Transverse colon (tissue), 4 donors: Measurements from ENCODE around the gene GRIK4. TPM values are rescaled to one million over a fixed set of nuclear protein-coding genes. Genes with fewer than 3 reads are reported as not detected.

Source experiments
- DNase-seq: peaks from one replicate; pipeline ENCODE4 v3.0.0-alpha.2; 2019
- H3K27ac ChIP-seq, 4 donors: fragments of 200-600 bp; sonication (generic); 2 replicates each; pipeline ENCODE4 v1.5.1; 2016 to 2018; ENCODE audit warnings: inconsistent platforms in 4 of 4
- H3K27me3 ChIP-seq: fragments of 200-600 bp; sonication (generic); 2 replicates; pipeline ENCODE4 v1.5.1; 2017; ENCODE audit warnings: inconsistent platforms
- H3K36me3 ChIP-seq, 4 donors: fragments of 200-600 bp; sonication (generic); 2 replicates each; pipeline ENCODE4 v1.5.1; 2017 to 2019; ENCODE audit warnings: inconsistent platforms in 4 of 4
- H3K4me1 ChIP-seq, 4 donors: fragments of 200-600 bp; sonication (generic); 2 replicates each; pipeline ENCODE4 v1.5.1; 2017 to 2020; ENCODE audit warnings: inconsistent platforms in 4 of 4
- H3K4me3 ChIP-seq, 4 donors: fragments of 200-600 bp; sonication (generic); 1 replicate in 1 of 4; 2 replicates in 3 of 4; pipeline versions ENCODE4 v1.5.1 to v1.6.1; 2017 to 2019; ENCODE audit warnings: inconsistent platforms in 4 of 4
- H3K9me3 ChIP-seq, 2 donors: fragments of 200-600 bp; sonication (generic); 2 replicates each; pipeline ENCODE4 v1.5.1; 2017 to 2019; ENCODE audit warnings: inconsistent platforms in 2 of 2
- EP300 ChIP-seq: sonication (generic); formaldehyde crosslinking; IDR thresholded peaks from one replicate; pipeline ENCODE4 v1.6.1; 2017; ENCODE audit warnings: antibody characterized with exemption, low read depth
- POLR2A ChIP-seq: fragments of 450-650 bp; IDR thresholded peaks from one replicate; pipeline ENCODE4 v1.6.1; 2016; ENCODE audit warnings: antibody characterized with exemption, mild to moderate bottlenecking, moderate library complexity
- POLR2AphosphoS5 ChIP-seq, 3 donors: sonication (generic); formaldehyde crosslinking; IDR thresholded peaks; one replicate each; pipeline ENCODE4 v1.6.1; 2016; ENCODE audit warnings: antibody characterized with exemption in 3 of 3
- WGBS, 2 donors: methylation state at CpG; one replicate each; pipeline ENCODE4 v1.1.5; 2018; ENCODE audit warnings: low coverage in 1 of 2; 5-methylcytosine and 5-hydroxymethylcytosine counted together
- in situ Hi-C, 4 donors: fragments of 200-750 bp; cut with MboI; loops; one replicate each; pipeline versions ENCODE4 v1.15.0 to v1.15.1; 2017; ENCODE audit warnings: low sequenced_read_pairs in 3 of 4, low pct_ligation_motif_present in 1 of 4, low pct_unique_long_range_greater_than_20kb in 1 of 4
- intact Hi-C: fragments of 100-400 bp; cut with DNase I; formaldehyde crosslinking; loops from one replicate; pipeline ENCODE4 v1.15.1; 2023; ENCODE audit warnings: low total_unique reads
- total RNA-seq, 4 donors: library from RNA; depleted of rRNA; stranded (reverse); fragments of >200 nt; gene quantifications; one replicate each; pipeline ENCODE4 v1.1.0, GENCODE V29; 2016
- TF ChIP-seq, protein P1 (sequence below), 5 experiments: fragments of 200-600 bp in 3 of 5; fragments of 450-650 bp in 2 of 5; sonication (generic) in 3 of 5; IDR thresholded peaks; 1 replicate in 2 of 5; 2 replicates in 3 of 5; pipeline ENCODE4 v1.5.1; 2016 to 2017; ENCODE audit warnings: antibody characterized with exemption in 5 of 5, inconsistent platforms in 3 of 5, mild to moderate bottlenecking in 2 of 5, moderate library complexity in 1 of 5

GRIK4 gene
- total RNA-seq, 4 donors from 2014 or later: 2.6 TPM; not detected in 3

DNA sequence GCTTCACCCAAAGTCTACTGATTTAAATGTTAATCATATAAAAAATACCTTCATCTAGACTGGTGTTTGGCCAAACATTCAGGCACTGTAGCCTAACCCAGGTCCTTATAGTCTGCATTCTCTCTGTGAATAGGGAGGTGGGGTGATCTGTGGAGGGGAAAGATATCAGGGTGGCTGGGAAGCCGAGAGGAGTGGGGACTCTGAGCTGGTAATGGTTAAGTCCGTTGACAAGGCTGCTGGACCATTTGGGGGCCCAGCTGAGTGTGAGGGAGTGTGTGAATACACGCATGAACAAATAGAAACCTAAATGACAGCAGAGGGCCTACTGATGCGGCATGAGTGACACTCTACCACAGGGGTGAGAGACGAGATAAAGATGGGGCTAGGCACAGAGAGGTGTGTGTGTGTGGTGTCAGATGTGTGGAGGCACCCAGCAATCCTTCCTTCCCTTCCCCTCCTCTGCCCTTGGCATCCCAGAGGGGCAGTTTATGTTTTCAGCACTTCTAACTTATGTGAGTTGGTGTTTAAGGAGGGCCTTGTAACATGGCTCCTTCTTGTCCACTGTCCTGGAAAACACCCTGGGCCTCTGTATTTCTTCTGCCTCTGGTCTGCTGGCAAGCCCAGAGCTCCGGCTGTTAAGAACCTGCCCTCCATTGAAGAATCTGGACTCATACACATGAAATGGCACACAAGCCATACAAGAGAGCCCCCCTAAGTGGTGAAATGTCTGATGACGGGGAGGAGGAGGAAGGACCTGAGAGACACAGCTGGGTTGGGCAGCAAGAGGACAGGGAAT, 263.2 kb downstream of the GRIK4 start:
- no peaks in the 10 kb centered on the region for H3K9me3 ChIP-seq
- intact Hi-C loops (no loop called here), in situ Hi-C loops (no loop called here)
- peaks cover 0 to 7% (median 3%) of the 10 kb centered on the region in 4 donors for H3K4me1 ChIP-seq
- no peaks in the 10 kb centered on the region for H3K27me3 ChIP-seq
- no peak for DNase-seq
- H3K4me3 ChIP-seq: no peak overlapping the region
- TF ChIP-seq, protein P1, sequence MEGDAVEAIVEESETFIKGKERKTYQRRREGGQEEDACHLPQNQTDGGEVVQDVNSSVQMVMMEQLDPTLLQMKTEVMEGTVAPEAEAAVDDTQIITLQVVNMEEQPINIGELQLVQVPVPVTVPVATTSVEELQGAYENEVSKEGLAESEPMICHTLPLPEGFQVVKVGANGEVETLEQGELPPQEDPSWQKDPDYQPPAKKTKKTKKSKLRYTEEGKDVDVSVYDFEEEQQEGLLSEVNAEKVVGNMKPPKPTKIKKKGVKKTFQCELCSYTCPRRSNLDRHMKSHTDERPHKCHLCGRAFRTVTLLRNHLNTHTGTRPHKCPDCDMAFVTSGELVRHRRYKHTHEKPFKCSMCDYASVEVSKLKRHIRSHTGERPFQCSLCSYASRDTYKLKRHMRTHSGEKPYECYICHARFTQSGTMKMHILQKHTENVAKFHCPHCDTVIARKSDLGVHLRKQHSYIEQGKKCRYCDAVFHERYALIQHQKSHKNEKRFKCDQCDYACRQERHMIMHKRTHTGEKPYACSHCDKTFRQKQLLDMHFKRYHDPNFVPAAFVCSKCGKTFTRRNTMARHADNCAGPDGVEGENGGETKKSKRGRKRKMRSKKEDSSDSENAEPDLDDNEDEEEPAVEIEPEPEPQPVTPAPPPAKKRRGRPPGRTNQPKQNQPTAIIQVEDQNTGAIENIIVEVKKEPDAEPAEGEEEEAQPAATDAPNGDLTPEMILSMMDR (IDR thresholded peaks at IDR 0.05): no peak
- no peak overlapping the region for H3K27ac ChIP-seq
- 87 to 92% methylated on average over 6 to 7 of the region's 7 CpGs for WGBS, 2 donors
- no peaks in the 10 kb centered on the region for H3K36me3 ChIP-seq

DNA sequence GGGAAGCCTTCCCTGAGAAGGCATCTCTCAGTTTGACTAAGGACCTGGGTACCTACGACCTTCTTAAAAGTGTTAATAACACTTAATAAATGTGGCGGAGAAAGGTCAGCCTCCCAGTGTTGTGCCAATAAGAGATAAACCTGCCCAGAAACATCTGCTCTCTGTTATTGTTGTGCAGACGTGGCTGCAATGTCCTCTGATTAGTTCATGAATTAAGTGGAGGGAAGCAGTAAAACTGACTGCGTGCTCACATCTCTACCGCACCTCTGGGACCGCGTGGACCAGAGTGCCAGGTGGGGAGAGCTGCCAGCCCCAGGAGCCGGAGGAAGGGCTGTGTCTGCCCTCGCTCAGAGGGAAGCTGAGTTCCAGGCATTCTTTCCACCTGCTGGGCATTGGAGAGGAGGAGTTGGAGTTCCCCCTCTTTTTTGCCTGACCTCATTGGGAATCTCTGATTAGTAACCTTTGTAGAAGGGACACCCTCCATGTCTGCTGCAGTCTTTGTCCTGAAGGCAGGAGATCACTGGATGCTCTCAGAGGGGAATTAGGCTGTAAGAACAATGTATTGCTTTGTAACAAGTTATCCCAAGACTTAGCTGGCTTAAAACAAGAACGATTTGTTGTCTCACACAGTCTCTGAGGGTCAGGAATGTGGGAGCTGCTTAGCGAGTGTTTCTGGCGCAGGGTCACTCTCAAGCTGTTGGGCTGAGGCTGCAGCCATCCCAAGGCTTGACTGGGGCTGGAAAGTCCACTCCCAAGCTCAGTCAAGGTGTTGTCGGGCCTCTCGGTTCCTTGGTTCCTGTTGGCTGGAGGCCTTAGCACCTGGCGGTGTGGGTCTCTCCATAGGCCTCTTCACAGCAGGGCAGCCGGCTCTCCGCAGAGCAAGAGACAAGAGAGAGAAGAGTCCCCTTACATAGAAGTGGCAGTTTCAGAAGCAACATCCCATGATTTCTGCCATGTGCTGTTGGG, 264.7 kb downstream of the GRIK4 start:
- 77% methylated on average over 17 of the region's 17 CpGs; no CpG with 5 or more reads in 1 of the 2 donors for WGBS, 2 donors
- intact Hi-C loops (no loop called here), in situ Hi-C loops (no loop called here)
- H3K27ac ChIP-seq: no peak overlapping the region
- peaks cover 0 to 7% (median 3%) of the 10 kb centered on the region in 4 donors for H3K4me1 ChIP-seq
- H3K27me3 ChIP-seq: no peaks in the 10 kb centered on the region
- no peaks in the 10 kb centered on the region for H3K9me3 ChIP-seq
- DNase-seq: no peak
- TF ChIP-seq EP300: no peak
- no peak for TF ChIP-seq POLR2AphosphoS5 (IDR thresholded peaks at IDR 0.05)
- TF ChIP-seq, protein P1 (IDR thresholded peaks at IDR 0.05): no peak
- TF ChIP-seq POLR2A: no peak
- H3K4me3 ChIP-seq: no peak overlapping the region
- no peaks in the 10 kb centered on the region for H3K36me3 ChIP-seq

DNA sequence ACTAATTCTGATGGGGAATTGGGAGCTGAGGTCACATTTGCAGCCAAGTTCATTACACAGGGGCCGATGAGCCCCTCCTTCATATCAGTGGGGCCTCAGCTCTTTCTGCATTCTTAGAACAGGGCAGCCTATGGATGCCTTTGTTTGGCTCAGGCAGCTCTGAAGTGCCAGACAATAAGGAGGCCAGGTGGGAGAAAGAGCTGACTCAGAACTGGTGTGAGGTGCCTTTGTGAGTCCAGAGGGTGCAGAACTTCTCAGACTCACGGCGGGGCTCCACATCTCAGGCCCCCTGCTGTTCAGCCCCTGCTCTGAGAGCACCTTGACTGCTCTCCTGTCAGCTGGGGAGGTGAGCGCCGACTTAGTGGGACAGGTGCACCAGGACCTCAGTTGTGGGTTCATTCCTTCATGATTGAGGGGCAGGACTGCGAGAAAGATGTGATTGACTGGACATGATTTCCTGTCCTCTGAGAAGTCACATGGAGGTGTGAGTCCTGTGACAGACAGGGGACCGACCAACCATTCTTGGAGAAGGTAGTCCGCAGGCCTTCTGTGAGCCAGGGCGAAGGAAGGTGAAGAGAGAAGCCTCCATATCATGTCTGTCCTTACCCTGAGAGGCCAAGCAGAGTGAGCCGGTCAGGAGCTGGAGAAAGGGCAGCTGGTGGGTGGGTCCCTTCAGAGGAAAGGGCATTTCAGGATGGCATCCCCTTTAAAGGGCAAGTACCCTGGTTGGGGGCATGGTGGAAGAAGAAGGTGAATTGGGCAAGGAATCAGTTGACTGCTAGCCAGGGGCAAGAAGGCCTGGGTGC, 267.3 kb downstream of the GRIK4 start:
- no peak overlapping the region for H3K4me3 ChIP-seq
- WGBS, 2 donors: 92% methylated on average over 10 of the region's 10 CpGs; no CpG with 5 or more reads in 1 of the 2 donors
- no peaks in the 10 kb centered on the region for H3K9me3 ChIP-seq
- TF ChIP-seq, protein P1 (IDR thresholded peaks at IDR 0.05): no peak
- no peak for TF ChIP-seq EP300
- TF ChIP-seq POLR2AphosphoS5 (IDR thresholded peaks at IDR 0.05): no peak
- no peak for TF ChIP-seq POLR2A
- no peak overlapping the region for H3K27ac ChIP-seq
- H3K27me3 ChIP-seq: no peaks in the 10 kb centered on the region
- DNase-seq: no peak
- in situ Hi-C loops (no loop called here), intact Hi-C loops (no loop called here)
- H3K36me3 ChIP-seq: no peaks in the 10 kb centered on the region
- H3K4me1 ChIP-seq: no peaks in the 10 kb centered on the region
